NCI-H345 (cell line): ENCODE results near the gene ZNF841.
"Not testable (repeated sequence)": the region's sequence is repeated elsewhere in the genome, so short reads cannot be mapped to it uniquely, and the experiment has no call there.

Experiments used
- DNase-seq: peaks from one replicate; lab custom pipeline; 2025; lab: John Stamatoyannopoulos, UW

Gene ZNF841

GRCh38 chr19:52095172-52096014 lies at the start of gene ZNF841:
Gene ZNF841, minus strand, starts transcription at chr19:52095765. Its CDS starts 10,964 bp downstream, at chr19:52084801.
- peak; percentile 83 for DNase-seq

GRCh38 chr19:52142001-52142595 lies 46.5 kb upstream of the ZNF841 start:
- no peak for DNase-seq

DNA sequence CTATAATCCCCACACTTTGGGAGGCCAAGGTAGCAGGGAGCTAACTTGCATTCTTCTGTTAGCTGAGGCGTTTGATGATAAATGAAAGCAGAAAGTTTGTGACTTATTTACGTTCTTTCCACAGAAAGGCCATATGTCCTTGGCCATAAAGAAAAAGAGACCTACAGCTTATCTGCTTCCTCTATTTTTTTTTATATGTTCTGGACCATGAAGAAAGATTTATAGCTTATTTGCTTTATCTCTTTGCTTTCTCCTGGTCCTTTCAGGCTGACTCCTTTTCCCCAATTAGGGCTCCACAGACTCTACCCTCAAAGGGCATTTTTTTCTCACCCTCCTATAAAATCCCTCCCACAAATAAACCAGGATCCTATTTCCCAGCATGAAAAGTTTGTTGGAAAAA lies 45.6 kb upstream of the ZNF841 start:
- no peak for DNase-seq

DNA sequence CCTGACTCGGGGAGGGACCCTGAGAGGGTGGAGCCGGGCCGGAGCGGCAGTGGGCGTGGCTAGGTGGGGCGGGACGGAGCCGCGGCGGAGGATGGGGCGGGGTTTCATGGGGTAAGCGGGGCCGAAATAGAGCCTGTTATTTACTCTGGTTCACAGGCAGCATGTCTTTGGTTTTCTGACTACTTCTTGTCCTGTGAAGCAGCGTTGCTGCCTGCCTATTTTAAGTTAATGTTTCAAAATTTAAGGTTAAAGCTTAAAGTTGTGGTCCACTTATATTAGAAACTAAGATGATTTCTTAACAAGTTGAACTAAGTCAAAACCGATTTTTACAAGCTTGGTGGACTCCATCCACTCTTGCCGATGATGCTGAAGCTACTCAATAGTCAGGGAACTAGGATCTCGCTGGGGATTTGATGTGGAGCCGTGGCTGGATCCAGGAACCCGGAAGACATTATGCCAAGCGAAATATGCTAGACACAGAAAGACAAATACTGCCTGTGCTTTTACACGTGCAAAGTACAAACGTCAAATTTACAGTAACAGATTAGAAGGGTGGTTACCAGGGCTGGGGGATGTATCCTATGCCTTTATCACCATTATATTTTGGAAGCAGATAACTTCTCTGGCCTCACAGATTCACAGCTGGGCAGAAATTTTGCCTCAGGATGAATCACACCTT lies 44.6 kb upstream of the ZNF841 start:
- DNase-seq = no peak

- peak; percentile 93 for DNase-seq
Measured at GRCh38 chr19:52139252-52140031, 43.9 kb upstream of the ZNF841 start, which contains the start of gene ZNF616. Gene ZNF616, minus strand, starts transcription at chr19:52139938. Its CDS starts 9,426 bp downstream, at chr19:52130512.

- DNase-seq = no peak
Measured at GRCh38 chr19:52138983-52139251, 43.4 kb upstream of the ZNF841 start.

DNA sequence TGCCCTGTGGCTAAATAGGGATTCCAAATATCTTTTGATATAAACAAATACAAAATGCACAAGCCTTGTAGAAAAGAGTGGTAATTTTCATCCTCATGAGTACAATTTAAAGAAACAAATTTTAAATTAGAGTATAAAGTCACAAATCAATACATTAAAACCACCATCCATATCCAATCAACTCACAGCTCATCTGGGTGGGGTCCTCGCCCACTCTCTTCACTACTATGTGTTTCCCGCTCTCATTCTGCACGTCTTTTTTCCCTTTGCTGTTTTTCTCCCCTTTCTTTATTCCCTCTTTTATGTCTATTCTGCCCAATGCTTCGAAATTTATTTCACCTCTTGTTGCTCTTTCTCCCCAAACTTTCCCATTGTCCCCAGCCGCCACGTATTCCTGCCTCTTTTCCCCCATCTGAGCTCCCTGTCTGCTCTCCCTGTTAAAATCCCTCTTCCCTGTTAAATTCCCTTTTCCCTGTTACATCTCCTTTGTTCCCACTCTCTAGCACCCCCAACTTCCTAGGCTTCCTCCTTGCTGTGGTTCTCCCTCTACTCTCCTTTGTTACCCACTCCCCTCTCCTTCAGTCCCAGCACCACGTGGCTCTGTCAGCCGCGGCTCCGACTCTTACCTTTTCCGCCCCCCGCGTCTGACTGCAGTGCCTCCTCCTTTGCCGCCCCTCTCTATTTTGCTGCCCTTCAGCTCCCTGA lies 42.9 kb upstream of the ZNF841 start:
- DNase-seq = peak; percentile 17

DNA sequence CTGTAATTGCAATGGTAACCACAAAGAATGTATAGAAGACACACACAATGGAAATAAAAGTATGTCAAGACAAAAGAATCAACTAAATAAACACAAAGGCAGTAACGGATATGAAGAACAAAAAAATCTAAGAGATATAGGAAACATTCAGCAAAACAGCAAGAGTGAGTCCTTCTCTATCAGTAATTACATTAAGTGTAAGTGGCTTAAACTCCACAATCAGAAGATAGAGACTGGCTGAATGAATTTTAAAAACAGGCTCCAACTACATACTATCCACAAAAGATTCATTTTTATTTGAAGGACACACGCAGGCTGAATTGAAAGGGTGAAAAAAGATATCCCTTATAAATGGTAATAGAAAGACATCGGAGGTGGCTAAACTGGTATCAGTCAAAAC lies 24.7 kb upstream of the ZNF841 start:
- DNase-seq = no peak

DNA sequence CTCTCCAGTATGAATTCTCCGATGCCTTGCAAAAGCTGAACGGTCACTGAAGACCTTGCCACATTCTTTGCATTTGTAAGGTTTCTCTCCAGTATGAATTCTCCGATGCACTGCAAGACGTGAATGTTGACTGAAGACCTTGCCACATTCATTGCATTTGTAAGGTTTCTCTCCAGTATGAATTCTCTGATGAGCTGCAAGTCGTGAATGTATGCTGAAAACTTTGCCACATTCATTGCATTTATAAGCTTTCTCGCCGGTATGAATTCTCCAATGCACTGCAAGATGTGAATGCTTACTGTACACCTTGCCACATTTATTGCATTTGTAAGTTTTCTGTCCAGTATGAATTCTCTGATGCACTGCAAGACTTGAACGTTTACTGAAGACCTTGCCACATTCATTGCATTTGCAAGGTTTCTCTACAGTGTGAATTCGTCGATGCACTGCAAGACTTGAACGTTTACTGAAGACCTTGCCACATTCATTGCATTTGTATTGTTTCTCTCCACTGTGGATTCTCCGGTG lies 20.0 kb upstream of the ZNF841 start:
- DNase-seq = no peak

GRCh38 chr19:52114691-52115090 lies 19.1 kb upstream of the ZNF841 start:
- DNase-seq = no peak

GRCh38 chr19:52112624-52113023 lies 17.1 kb upstream of the ZNF841 start:
- DNase-seq = no peak

DNA sequence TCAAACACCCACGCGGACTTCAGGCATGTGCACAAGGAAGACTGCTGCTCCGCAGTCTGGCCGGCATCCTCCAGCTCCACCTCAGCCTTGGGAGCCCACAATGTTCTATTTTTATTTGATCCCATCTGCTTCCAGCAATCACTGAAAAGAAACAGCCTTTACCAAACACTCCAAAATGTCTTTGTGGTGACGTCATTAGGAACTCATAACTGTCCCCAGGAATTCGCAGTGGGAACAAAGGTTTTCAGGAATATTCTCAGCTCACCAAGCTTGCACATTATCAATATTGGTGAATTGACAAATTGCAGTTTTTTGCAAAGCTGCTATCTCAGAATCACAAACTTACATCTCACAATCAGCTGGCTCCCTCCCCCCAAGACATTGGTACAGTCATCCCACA lies 15.2 kb upstream of the ZNF841 start:
- DNase-seq = no peak

GRCh38 chr19:52102782-52103181 lies 7.2 kb upstream of the ZNF841 start:
- DNase-seq = no peak

GRCh38 chr19:52101866-52102562 lies 6.4 kb upstream of the ZNF841 start:
- DNase-seq = no peak

- no peak for DNase-seq
Measured at GRCh38 chr19:52099497-52100138, 4.1 kb upstream of the ZNF841 start.

DNA sequence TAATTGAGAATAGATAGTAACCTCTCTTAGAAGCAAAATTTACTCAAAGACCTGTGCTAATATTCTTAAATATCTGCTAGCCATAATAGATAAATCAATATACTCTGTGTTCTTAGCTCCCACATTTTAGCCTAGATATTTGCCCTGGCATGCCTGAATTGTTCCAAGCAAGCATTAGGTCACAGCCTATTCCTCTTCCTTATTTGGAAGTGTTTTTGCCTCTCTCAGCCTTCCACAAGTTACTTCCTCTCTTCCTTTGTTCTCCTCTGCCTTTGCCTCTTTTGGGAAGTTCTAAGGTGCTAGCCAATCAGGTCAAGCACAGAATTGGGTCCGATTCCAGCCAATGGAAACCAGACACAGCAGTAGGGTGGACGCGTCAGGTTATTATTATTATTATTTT lies 851 bp upstream of the ZNF841 start:
- not testable (repeated sequence) for DNase-seq

- no peak for DNase-seq
Measured at GRCh38 chr19:52094526-52095130, 937 bp downstream of the ZNF841 start.

GRCh38 chr19:52086481-52086880 lies 9.1 kb downstream of the ZNF841 start:
- DNase-seq = no peak

GRCh38 chr19:52070496-52070895 lies 25.1 kb downstream of the ZNF841 start:
- no peak for DNase-seq

GRCh38 chr19:52069653-52070052 lies 25.9 kb downstream of the ZNF841 start:
- DNase-seq = no peak
